Measurements from ENCODE around the gene CEACAM7. TPM values are rescaled to one million over a fixed set of nuclear protein-coding genes. Genes with fewer than 3 reads are reported as not detected.

CEACAM7 gene
- total and polyA plus RNA-seq, 10 of the 15 experiments (the other 5 are each of a cell fraction or from before 2014, with no cell fraction given), result not detected

DNA sequence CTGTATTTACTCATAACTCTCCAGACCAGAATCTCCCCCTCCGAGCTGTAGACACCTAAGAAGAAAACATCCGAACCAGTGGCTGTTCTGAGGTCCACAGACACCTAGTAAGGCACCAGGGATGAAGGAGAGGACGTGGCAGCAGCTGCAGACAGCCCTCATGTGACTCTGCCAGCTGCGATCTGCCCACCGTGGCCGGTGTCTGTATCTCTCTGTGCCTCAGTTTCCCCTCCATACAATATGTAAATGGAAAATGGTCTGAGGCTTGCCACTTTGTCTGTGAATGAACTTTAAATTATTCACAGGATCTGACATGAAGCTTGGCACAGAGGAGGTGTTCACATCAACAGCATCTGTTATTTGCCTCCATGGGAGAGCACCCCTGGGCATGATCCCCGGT is 63.6 kb downstream of the CEACAM7 start (continued):
- TF ChIP-seq KDM1A (IDR thresholded peaks at IDR 0.05; ENCODE audit: borderline replicate concordance) (no peak), BACH1 (IDR thresholded peaks at IDR 0.05; ENCODE audit: borderline replicate concordance) (no peak)

DNA sequence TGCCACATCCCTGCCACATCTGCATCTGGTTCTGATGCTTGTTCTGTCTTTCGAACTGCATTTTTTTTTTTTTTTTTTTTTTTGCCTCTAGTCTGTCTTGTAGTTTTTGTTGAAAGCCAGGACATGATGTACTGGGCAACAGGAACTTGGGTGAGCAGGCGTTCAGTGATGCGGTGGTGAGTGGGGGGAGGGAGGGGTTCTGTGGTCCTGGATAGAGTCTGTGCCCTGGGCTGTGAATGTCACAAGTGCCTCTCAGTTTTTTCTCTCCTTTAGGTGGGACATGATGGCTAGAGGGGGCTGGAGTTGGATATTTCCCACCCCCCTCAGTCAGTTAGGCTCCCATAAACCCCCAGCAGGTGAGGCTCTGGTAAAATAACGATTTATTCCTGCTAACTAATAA is 64.7 kb downstream of the CEACAM7 start:
- CTCF ChIA-PET, result no interaction called here
- in situ Hi-C loops (cut with MboI), result no loop called here
- SMC1A ChIA-PET (ENCODE audit: uncharacterized antibody, unreplicated experiment), result no interaction called here

More for the DNA sequence above, 64.7 kb downstream of the CEACAM7 start:
- Histone ChIP-seq H3K27ac (ENCODE audit: control insufficient read depth, insufficient read depth) (no peak overlapping the region), H3K4me3 (no peak overlapping the region), H2AFZ (ENCODE audit: control insufficient read depth, low read depth, low read length) (no peak overlapping the region), H3K4me2 (ENCODE audit: control insufficient read depth, insufficient read depth) (no peak overlapping the region), H3K36me3 (ENCODE audit: control insufficient read depth in 2 of 2, insufficient read depth in 2 of 2, low read length in 1 of 2) (no peaks in the 10 kb centered on the region), H3K9me3 (replicated peaks; ENCODE audit: control insufficient read depth, insufficient read depth, low read length) (no peaks in the 10 kb centered on the region), H4K20me1 (ENCODE audit: control insufficient read depth, insufficient read depth) (no peaks in the 10 kb centered on the region), H3K4me1 (ENCODE audit: control insufficient read depth, insufficient read depth, low read length) (no peaks in the 10 kb centered on the region), H3K9ac (ENCODE audit: control insufficient read depth, insufficient read depth, low read length) (no peak overlapping the region), H3K27me3 (replicated peaks in 1 of 2; ENCODE audit: control insufficient read depth in 2 of 2, insufficient read depth in 2 of 2, low read length in 1 of 2) (no peaks in the 10 kb centered on the region; a peak in 3 of 4 replicates), H3K79me2 (ENCODE audit: control insufficient read depth, insufficient read depth, low read length) (no peaks in the 10 kb centered on the region)
- BruUV-seq (replicated peaks), result no TSS peak
- RAD21 ChIA-PET (ENCODE audit: unreplicated experiment), result no interaction called here
- FAIRE-seq, result no peak
- TF ChIP-seq BCL11A (IDR thresholded peaks at IDR 0.05; ENCODE audit: low read depth, low read length), result no peak
- TF ChIP-seq KLF5 (IDR thresholded peaks at IDR 0.05; ENCODE audit: partially characterized antibody), result no peak
- TF ChIP-seq BRCA1 (IDR thresholded peaks at IDR 0.05; ENCODE audit: low read depth, low read length), result no peak
- no peak for TF ChIP-seq CEBPB (IDR thresholded peaks at IDR 0.05; ENCODE audit: borderline replicate concordance in 1 of 2, low read depth in 2 of 2, low read length in 2 of 2)
- no peak for TF ChIP-seq RUNX3 (IDR thresholded peaks at IDR 0.05; ENCODE audit: low read length)
- TF ChIP-seq NRF1 (conservative IDR thresholded peaks at IDR 0.05; ENCODE audit: low read depth, low read length), result no peak
- no peak for TF ChIP-seq YBX1 (IDR thresholded peaks at IDR 0.05)
- WGBS (ENCODE audit: insufficient coverage, insufficient replicate concordance, low lambda C conversion rate, missing lambda C conversion rate), result 39% methylated on average over 4 of the region's 4 CpGs
- ATAC-seq, result no peak
- intact Hi-C loops (cut with micrococcal nuclease; ENCODE audit: unreplicated experiment), result no loop called here
- POLR2A ChIA-PET, result no interaction called here
- DNase-seq (ENCODE audit: low read depth, low spot score), result no peak

Small RNA genes within 50 kb of the gene (small RNA-seq; reads per million reads assigned to genes)
- not detected for gene AC243960.4

Other genes starting within 250 kb of the CEACAM7 start
Only the 7 nearest of the 13 such genes appear.
- 4.6 and 7.0 TPM in 2 replicates for gene CEACAM21, start 112.1 kb downstream of the CEACAM7 start, total RNA-seq (2014; rRNA removed)
- gene CEACAM21, start 112.1 kb downstream of the CEACAM7 start, total RNA-seq (2014; rRNA removed; fragmentation: Illumina TruSeq; extraction: Trizol), result 5.4 and 7.2 TPM in 2 replicates
- 13.5 and 13.6 TPM in 2 replicates for gene CEACAM21, start 112.1 kb downstream of the CEACAM7 start, total RNA-seq (2021)
- gene CEACAM21, start 112.1 kb downstream of the CEACAM7 start, polyA plus RNA-seq (2011; rRNA removed), result 1.4 and 2.7 TPM in 2 replicates
- 5.0 and 9.0 TPM in 2 replicates for gene CEACAM21, start 112.1 kb downstream of the CEACAM7 start, polyA plus RNA-seq (2014; fragmentation: Illumina TruSeq; extraction: Trizol)
- 1 to 10 TPM in 1 of 2 experiments, under 1 TPM in 1; 0.87 to 1.0 TPM for gene CEACAM21, start 112.1 kb downstream of the CEACAM7 start, polyA plus RNA-seq (2014; fragmentation: Nextera tagmentation; extraction: Ambion mirVana)
- gene CEACAM21, start 112.1 kb downstream of the CEACAM7 start, polyA plus RNA-seq (2014; rRNA removed), result 10.0 and 12.4 TPM in 2 replicates
- gene CEACAM21, start 112.1 kb downstream of the CEACAM7 start, polyA plus RNA-seq (2016; fragmentation: Nextera tagmentation; extraction: Ambion mirVana), result 10 to 100 TPM; 12.1 to 12.5 TPM
- gene CEACAM4, start 61.2 kb downstream of the CEACAM7 start, total RNA-seq (2014; rRNA removed), result not detected in 2 replicates
- not detected in 2 replicates for gene CEACAM4, start 61.2 kb downstream of the CEACAM7 start, total RNA-seq (2014; rRNA removed; fragmentation: Illumina TruSeq; extraction: Trizol)
- gene CEACAM4, start 61.2 kb downstream of the CEACAM7 start, total RNA-seq (2021), result not detected in 2 replicates
- not detected in 2 replicates for gene CEACAM4, start 61.2 kb downstream of the CEACAM7 start, polyA plus RNA-seq (2011; rRNA removed)
- not detected in 2 replicates for gene CEACAM4, start 61.2 kb downstream of the CEACAM7 start, polyA plus RNA-seq (2014; fragmentation: Illumina TruSeq; extraction: Trizol)
- not detected for gene CEACAM4, start 61.2 kb downstream of the CEACAM7 start, polyA plus RNA-seq (2014; fragmentation: Nextera tagmentation; extraction: Ambion mirVana)
- not detected in 2 replicates for gene CEACAM4, start 61.2 kb downstream of the CEACAM7 start, polyA plus RNA-seq (2014; rRNA removed)
- not detected for gene CEACAM4, start 61.2 kb downstream of the CEACAM7 start, polyA plus RNA-seq (2016; fragmentation: Nextera tagmentation; extraction: Ambion mirVana)
- gene CEACAM5, start 20.4 kb upstream of the CEACAM7 start, total RNA-seq (2014; rRNA removed), result not detected in 2 replicates
- not detected in 2 replicates for gene CEACAM5, start 20.4 kb upstream of the CEACAM7 start, total RNA-seq (2014; rRNA removed; fragmentation: Illumina TruSeq; extraction: Trizol)
- gene CEACAM5, start 20.4 kb upstream of the CEACAM7 start, total RNA-seq (2021), result 0.38 and 0.88 TPM in 2 replicates
- not detected in 2 replicates for gene CEACAM5, start 20.4 kb upstream of the CEACAM7 start, polyA plus RNA-seq (2011; rRNA removed)
- not detected in 2 replicates for gene CEACAM5, start 20.4 kb upstream of the CEACAM7 start, polyA plus RNA-seq (2014; fragmentation: Illumina TruSeq; extraction: Trizol)
- gene CEACAM5, start 20.4 kb upstream of the CEACAM7 start, polyA plus RNA-seq (2014; fragmentation: Nextera tagmentation; extraction: Ambion mirVana), result not detected
- not detected in 2 replicates for gene CEACAM5, start 20.4 kb upstream of the CEACAM7 start, polyA plus RNA-seq (2014; rRNA removed)
- gene CEACAM5, start 20.4 kb upstream of the CEACAM7 start, polyA plus RNA-seq (2016; fragmentation: Nextera tagmentation; extraction: Ambion mirVana), result not detected
- not detected in 2 replicates for gene CEACAM6, start 67.3 kb upstream of the CEACAM7 start, total RNA-seq (2014; rRNA removed)
- not detected in 2 replicates for gene CEACAM6, start 67.3 kb upstream of the CEACAM7 start, total RNA-seq (2014; rRNA removed; fragmentation: Illumina TruSeq; extraction: Trizol)
- 0.26 and 0.27 TPM in 2 replicates for gene CEACAM6, start 67.3 kb upstream of the CEACAM7 start, total RNA-seq (2021)
- not detected in 2 replicates for gene CEACAM6, start 67.3 kb upstream of the CEACAM7 start, polyA plus RNA-seq (2011; rRNA removed)
- not detected in 2 replicates for gene CEACAM6, start 67.3 kb upstream of the CEACAM7 start, polyA plus RNA-seq (2014; fragmentation: Illumina TruSeq; extraction: Trizol)
- gene CEACAM6, start 67.3 kb upstream of the CEACAM7 start, polyA plus RNA-seq (2014; fragmentation: Nextera tagmentation; extraction: Ambion mirVana), result not detected
- gene CEACAM6, start 67.3 kb upstream of the CEACAM7 start, polyA plus RNA-seq (2014; rRNA removed), result not detected in 2 replicates
- gene CEACAM6, start 67.3 kb upstream of the CEACAM7 start, polyA plus RNA-seq (2016; fragmentation: Nextera tagmentation; extraction: Ambion mirVana), result not detected
- not detected in 2 replicates for gene CEACAM3, start 108.3 kb upstream of the CEACAM7 start, total RNA-seq (2014; rRNA removed)
- gene CEACAM3, start 108.3 kb upstream of the CEACAM7 start, total RNA-seq (2014; rRNA removed; fragmentation: Illumina TruSeq; extraction: Trizol), result not detected in 2 replicates
- not detected in 2 replicates for gene CEACAM3, start 108.3 kb upstream of the CEACAM7 start, total RNA-seq (2021)
- gene CEACAM3, start 108.3 kb upstream of the CEACAM7 start, polyA plus RNA-seq (2011; rRNA removed), result not detected in 2 replicates
- gene CEACAM3, start 108.3 kb upstream of the CEACAM7 start, polyA plus RNA-seq (2014; fragmentation: Illumina TruSeq; extraction: Trizol), result not detected in 2 replicates
- gene CEACAM3, start 108.3 kb upstream of the CEACAM7 start, polyA plus RNA-seq (2014; fragmentation: Nextera tagmentation; extraction: Ambion mirVana), result not detected
- gene CEACAM3, start 108.3 kb upstream of the CEACAM7 start, polyA plus RNA-seq (2014; rRNA removed), result not detected in 2 replicates
- gene CEACAM3, start 108.3 kb upstream of the CEACAM7 start, polyA plus RNA-seq (2016; fragmentation: Nextera tagmentation; extraction: Ambion mirVana), result not detected
- gene LYPD4, start 156.4 kb upstream of the CEACAM7 start, total RNA-seq (2014; rRNA removed), result not detected in 2 replicates
- not detected in 2 replicates for gene LYPD4, start 156.4 kb upstream of the CEACAM7 start, total RNA-seq (2014; rRNA removed; fragmentation: Illumina TruSeq; extraction: Trizol)
- gene LYPD4, start 156.4 kb upstream of the CEACAM7 start, total RNA-seq (2021), result not detected in 2 replicates
- not detected in 2 replicates for gene LYPD4, start 156.4 kb upstream of the CEACAM7 start, polyA plus RNA-seq (2011; rRNA removed)
- gene LYPD4, start 156.4 kb upstream of the CEACAM7 start, polyA plus RNA-seq (2014; fragmentation: Illumina TruSeq; extraction: Trizol), result not detected in 2 replicates
- gene LYPD4, start 156.4 kb upstream of the CEACAM7 start, polyA plus RNA-seq (2014; fragmentation: Nextera tagmentation; extraction: Ambion mirVana), result not detected
- not detected in 2 replicates for gene LYPD4, start 156.4 kb upstream of the CEACAM7 start, polyA plus RNA-seq (2014; rRNA removed)
- not detected for gene LYPD4, start 156.4 kb upstream of the CEACAM7 start, polyA plus RNA-seq (2016; fragmentation: Nextera tagmentation; extraction: Ambion mirVana)
- not detected in 2 replicates for gene DMRTC2, start 156.8 kb upstream of the CEACAM7 start, total RNA-seq (2014; rRNA removed)
- gene DMRTC2, start 156.8 kb upstream of the CEACAM7 start, total RNA-seq (2014; rRNA removed; fragmentation: Illumina TruSeq; extraction: Trizol), result not detected in 2 replicates
- gene DMRTC2, start 156.8 kb upstream of the CEACAM7 start, total RNA-seq (2021), result not detected in 2 replicates
- gene DMRTC2, start 156.8 kb upstream of the CEACAM7 start, polyA plus RNA-seq (2011; rRNA removed), result not detected in 2 replicates
- not detected in 2 replicates for gene DMRTC2, start 156.8 kb upstream of the CEACAM7 start, polyA plus RNA-seq (2014; fragmentation: Illumina TruSeq; extraction: Trizol)
- not detected for gene DMRTC2, start 156.8 kb upstream of the CEACAM7 start, polyA plus RNA-seq (2014; fragmentation: Nextera tagmentation; extraction: Ambion mirVana)
- gene DMRTC2, start 156.8 kb upstream of the CEACAM7 start, polyA plus RNA-seq (2014; rRNA removed), result not detected in 2 replicates
- not detected for gene DMRTC2, start 156.8 kb upstream of the CEACAM7 start, polyA plus RNA-seq (2016; fragmentation: Nextera tagmentation; extraction: Ambion mirVana)